ENCODE measurements around the gene KCNK5. TPM values are rescaled to one million over a fixed set of nuclear protein-coding genes. Genes with fewer than 3 reads are reported as not detected.

The KCNK5 gene
- total and polyA plus RNA-seq, 2 donors (not counting 3 experiments of a cell fraction or from before 2014, with no cell fraction given) = not detected

GRCh38 chr6:39181333-39181732 is 47.9 kb downstream of the KCNK5 start:
- CTCF ChIA-PET = interaction anchor here (1.3 kb wide), 1 partner anchor 16 kb away, joined by 3 read pairs; no protein-coding TSS in a partner anchor
- Histone ChIP-seq H3K9me1 (replicated peaks; ENCODE audit: control insufficient read depth, extremely low read depth, insufficient read depth, low read length) (no peaks in the 10 kb centered on the region), H3K4me3 (replicated peaks in 1 of 3; ENCODE audit: insufficient read depth in 1 of 3, low read depth in 1 of 3, low read length in 3 of 3) (no peak overlapping the region), H3K9ac (replicated peaks; ENCODE audit: extremely low read depth, insufficient read depth, low read length) (no peak overlapping the region), H4K20me1 (replicated peaks; ENCODE audit: control insufficient read depth, extremely low read depth, insufficient read depth, low read length) (no peaks in the 10 kb centered on the region), H3K4me2 (ENCODE audit: insufficient read depth, low read length) (no peak overlapping the region), H3K36me3 (ENCODE audit: control insufficient read depth in 2 of 2, extremely low read depth in 1 of 2, insufficient read depth in 2 of 2, low read length in 2 of 2) (no peaks in the 10 kb centered on the region), H2AFZ (ENCODE audit: low read depth, low read length) (no peak overlapping the region), H3K27ac (ENCODE audit: insufficient read depth, low read depth, low read length) (no peak overlapping the region), H3K27me3 (ENCODE audit: control insufficient read depth in 2 of 2, insufficient read depth in 2 of 2, low read length in 2 of 2) (no peaks in the 10 kb centered on the region), H3K4me1 (ENCODE audit: control insufficient read depth, extremely low read depth, insufficient read depth, low read length) (no peaks in the 10 kb centered on the region), H3K79me2 (ENCODE audit: control insufficient read depth, insufficient read depth, low read length) (no peaks in the 10 kb centered on the region), H3K9me3 (replicated peaks; ENCODE audit: control insufficient read depth, insufficient read depth, low read length) (no peaks in the 10 kb centered on the region)
- no peak for TF ChIP-seq MYC (IDR thresholded peaks at IDR 0.05; ENCODE audit: low read depth, low read length)
- TF ChIP-seq MAX (IDR thresholded peaks at IDR 0.05; ENCODE audit: insufficient read depth, insufficient read length) = no peak
- no peak for TF ChIP-seq GATA2 (IDR thresholded peaks at IDR 0.05; ENCODE audit: insufficient read depth, insufficient read length, low read depth, low read length)
- no peak for TF ChIP-seq POLR2A (IDR thresholded peaks at IDR 0.05; ENCODE audit: low read depth, low read length)
- no peak for TF ChIP-seq EZH2 (IDR thresholded peaks at IDR 0.05; ENCODE audit: borderline replicate concordance, low read depth, low read length, severe bottlenecking)
- TF ChIP-seq CTCF (IDR thresholded peaks at IDR 0.05; ENCODE audit: extremely low read depth in 1 of 2, insufficient read depth in 1 of 2, low read depth in 1 of 2, low read length in 2 of 2) = no peak
- TF ChIP-seq POLR2AphosphoS5 (IDR thresholded peaks at IDR 0.05; ENCODE audit: insufficient read depth, low read depth, low read length) = no peak
- no peak for TF ChIP-seq FOS (IDR thresholded peaks at IDR 0.05; ENCODE audit: borderline replicate concordance, insufficient read depth, low read length)
- TF ChIP-seq JUN (IDR thresholded peaks at IDR 0.05; ENCODE audit: borderline replicate concordance, insufficient read depth, insufficient read length, low read depth) = no peak
- no peak for FAIRE-seq
- intact Hi-C loops (cut with micrococcal nuclease) (no loop called here), dilution Hi-C loops (cut with MboI; ENCODE audit: extremely low pct_ligation_motif_present, low sequenced_read_pairs) (no loop called here)
- no peak for DNase-seq (ENCODE audit: low read depth, low spot score)
- POLR2A ChIA-PET = no interaction called here
- no TSS peak for BruUV-seq (replicated peaks)
